HS-27A (cell line): ENCODE measurements around the gene OSBPL10.

Experiments used
- DNase-seq: peaks from one replicate; pipeline ENCODE4 v3.0.0-alpha.2; 2012; ENCODE audit warnings: low read depth, missing footprints

The OSBPL10 gene

DNA sequence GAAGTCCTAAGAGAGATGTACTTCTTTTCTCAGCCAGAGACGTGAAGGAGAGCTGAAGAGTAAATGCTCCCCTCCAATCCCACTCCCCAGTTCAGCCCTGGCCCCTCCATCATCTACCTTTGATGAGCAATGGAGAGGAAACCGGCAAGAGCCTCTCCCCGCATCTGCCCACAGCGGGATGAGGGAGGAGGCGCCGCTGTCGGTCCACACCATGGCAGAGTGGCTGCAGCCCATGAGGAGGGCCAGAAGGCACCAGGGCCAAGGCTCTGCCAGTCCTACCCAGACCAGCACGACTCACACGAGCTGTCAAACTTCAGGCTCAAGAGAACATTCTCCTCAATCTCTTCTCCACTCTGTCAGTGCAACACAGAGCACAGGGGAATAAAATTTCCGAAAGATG, 129.8 kb downstream of the OSBPL10 start:
- no peak for DNase-seq

DNA sequence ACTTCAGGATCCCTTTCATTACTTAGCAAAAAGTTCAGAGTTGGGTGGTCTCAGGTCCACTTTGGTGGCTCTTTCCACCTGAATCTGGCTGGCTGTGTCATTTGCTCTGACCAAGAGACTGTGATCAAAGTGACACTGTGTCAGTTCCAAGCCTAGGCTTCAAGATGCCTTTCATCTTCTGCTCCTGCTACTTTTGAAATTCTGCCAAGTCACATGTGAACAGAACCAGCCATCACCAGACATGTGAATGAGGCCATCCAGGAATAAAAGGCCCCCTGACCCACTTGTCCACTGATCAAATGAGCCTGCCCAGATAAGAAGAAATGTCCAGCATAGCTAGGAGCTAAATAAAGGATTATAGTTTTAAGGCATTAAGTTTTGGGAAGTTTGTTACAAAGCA, 132.2 kb downstream of the OSBPL10 start:
- no peak for DNase-seq

DNA sequence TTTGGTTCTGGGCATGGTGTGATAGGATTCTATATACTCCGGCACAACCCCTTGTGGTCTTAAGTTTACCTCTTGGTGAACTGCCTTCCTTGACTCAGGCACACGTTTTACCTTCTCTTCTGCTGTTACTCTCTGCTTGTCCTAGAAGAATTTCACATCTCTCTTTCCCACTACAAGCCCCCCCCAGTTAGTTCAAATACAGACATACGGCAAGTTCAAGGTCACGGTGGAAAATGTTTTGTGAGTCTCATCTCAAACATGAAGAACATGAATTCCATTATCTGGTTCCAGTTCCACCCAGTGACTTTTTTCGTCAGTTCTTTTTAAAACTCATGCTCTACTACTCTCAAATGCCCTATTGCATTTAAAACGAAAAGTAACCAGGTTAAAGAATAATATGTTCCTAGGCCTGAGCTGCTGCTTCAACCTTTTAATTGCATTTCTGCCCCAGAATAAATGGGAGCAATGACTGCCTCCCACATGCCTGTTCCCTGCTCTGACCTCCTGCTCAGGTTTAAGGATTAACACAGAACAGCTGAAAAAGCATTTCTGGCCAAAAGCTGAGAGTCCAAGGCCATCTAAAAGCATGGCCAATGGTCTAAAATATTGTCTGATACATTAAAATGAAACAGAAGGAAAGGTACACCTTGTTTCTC, 132.8 kb downstream of the OSBPL10 start:
- no peak for DNase-seq

DNA sequence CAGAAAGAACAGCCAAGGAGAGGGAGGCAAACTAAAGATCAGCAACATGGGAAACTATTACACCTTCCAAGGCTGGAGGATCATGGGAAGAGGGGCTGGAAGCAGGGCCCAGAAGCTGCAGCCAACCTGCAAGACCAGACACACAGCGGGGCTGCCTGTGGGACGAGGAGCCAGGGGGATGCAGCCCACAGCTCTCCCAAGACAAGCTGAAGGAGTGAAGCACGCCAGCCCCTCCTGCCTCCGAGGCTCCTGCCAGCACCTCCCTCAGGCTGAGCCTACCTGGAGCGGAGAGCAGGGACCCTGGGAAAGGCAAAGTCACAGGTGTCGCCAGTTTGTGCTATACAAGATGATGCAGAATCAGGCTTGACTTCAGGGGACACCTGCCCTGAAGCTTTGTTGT, 133.3 kb downstream of the OSBPL10 start:
- no peak for DNase-seq

GRCh38 chr3:31841515-31841914, 139.5 kb downstream of the OSBPL10 start:
- no peak for DNase-seq

GRCh38 chr3:31840252-31840651, 140.8 kb downstream of the OSBPL10 start:
- no peak for DNase-seq

DNA sequence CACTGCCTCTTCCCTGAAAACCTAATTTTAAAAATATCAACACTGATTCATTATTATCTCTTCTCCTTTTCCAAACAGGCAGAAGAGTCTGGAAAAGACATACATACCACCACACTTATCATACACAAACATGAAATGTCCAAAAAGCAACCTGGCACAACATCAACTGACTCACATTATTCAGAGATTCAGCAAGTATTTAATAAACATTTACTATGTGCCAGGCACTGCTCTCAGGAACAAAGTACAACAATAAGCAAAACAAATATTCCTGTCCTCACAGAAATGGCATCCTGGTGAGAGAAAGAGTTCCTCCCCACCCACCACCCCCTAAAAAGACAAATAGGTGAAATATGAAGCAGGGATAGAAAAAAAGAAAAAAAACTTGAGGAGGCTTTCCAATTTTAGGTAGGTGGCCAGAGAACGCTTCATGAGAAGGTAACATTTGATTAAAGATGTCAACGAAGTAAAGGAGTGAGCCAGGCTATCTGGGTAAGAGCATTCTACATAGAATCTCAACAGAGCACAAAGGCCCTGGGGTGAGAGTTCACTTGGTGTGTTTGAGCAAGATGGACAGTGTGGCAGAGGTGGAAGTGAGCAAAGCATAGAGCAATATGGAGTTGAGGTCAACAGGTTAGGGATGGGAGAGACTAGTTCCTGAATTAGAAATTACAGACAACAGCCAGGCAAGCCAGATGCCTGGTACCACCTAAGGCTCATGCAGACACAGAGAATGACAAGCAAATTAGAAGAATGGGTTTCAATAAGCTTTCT, 141.7 kb downstream of the OSBPL10 start:
- no peak for DNase-seq

DNA sequence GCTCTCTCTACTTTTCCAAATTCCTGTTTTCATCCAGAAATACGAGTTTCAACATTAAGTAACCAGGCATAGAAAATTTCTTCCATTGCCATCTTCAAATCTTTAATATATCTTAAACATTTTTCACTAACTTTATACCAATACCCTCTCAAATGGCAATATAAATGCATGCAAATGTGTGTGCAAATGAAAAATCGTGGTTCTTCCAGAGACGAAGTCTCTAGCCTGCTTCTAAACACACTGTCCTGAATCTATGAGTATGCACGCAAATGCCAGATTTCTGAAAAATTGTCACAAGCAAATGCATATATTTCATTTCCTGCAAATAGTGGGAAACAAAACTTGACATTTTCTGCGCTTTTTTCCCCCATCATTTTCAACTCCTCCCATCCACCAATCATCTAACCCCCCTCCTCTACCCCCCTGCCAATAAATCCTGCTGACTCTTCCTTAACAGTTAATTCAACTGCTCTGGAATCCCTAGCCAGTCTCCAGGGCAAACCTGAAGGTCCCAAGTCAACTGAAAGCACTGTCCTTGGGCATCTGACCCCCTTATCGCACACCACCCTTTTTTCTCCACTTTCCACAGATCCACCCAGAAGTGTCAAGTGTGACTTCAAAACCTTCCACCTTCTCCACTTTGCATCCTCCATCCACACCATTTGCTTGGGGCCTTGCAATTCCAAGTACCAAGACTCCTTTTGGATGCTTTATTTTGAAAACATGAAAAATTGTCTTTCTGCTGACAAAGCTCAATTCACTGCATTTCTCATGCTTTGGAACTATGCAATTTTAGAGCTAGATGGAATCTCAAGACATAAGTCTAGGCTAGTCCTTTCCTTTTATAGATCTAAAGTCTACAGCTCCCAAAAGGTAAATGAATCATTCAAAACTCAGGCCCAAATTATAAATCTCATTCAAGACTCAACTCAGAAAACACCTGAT, 144.7 kb downstream of the OSBPL10 start:
- DNase-seq, result no peak

DNA sequence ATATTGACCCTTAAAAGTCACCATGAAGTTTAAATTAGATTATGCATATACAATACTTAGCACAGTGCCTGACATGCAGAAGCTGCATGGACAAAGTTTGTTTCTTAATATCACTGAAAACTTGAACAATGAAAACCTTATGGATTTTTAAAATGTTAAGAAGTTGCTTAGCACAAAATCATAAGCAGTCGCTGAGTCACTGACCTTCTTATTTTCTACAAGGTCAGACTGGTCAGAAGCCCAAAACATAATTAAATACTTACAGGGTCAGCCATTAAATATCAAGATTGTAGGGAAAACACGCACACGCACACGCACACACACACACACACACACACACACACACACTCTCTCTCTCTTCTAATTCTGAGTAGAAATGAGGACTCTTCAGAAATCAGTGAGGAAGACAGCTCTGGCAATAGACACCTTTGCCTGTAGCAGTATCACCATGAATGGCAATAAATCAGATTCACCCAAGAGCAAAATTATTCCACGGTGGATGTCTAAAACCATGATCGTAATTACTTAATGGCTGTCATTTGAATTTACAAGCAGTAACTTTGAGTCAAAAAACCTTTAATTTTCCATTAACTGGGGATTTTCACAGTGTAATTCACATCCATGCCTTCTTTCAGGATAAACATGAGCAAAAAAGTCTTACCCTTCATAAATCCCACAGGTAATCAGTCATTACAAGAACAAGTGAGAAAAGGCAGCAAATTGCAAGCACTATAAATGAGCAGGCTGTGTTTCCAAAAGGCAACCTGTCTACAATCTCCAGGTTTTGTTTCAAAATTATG, 147.5 kb downstream of the OSBPL10 start:
- DNase-seq, result no peak

GRCh38 chr3:31832551-31832950, 148.5 kb downstream of the OSBPL10 start:
- DNase-seq, result no peak

DNA sequence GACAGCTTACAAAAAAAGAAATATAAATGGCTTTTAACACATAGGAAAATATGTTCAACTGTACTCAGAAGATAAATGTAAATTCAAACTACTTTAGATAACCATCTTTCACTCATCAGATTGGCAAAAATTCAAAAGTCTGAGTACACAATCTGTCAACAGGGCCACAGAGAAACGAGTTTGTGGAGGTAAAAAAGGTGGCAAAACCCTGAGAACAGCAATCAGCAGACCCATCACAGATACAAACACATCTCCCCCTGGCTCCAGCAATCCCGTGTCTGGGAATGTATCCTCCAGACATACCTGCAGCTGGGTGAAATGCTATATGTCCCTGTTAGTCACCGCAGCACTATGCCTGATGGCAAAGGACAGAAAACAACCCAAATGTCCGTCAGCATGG, 149.5 kb downstream of the OSBPL10 start:
- no peak for DNase-seq

- DNase-seq, result no peak
Observed at GRCh38 chr3:31829826-31830426, 151.1 kb downstream of the OSBPL10 start.

DNA sequence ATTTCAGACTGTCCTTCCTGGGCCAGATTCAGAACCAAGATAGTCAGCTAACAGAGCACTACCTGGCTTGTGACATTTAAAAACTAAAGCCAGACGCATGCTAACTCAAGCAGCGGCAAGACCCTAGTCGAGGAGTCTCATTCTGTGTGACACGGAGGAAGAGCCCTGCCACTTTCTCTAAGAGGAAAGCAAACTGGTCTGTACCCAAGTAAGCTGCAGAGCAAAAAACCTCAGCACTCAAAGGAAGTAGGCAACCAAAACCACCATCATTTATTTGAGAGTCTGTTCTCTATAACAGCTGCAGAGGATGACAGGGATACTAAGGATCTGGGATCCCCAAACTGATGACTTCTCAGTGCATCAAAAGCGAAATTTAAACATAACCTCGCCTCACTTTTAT, 152.1 kb downstream of the OSBPL10 start:
- DNase-seq, result no peak

DNA sequence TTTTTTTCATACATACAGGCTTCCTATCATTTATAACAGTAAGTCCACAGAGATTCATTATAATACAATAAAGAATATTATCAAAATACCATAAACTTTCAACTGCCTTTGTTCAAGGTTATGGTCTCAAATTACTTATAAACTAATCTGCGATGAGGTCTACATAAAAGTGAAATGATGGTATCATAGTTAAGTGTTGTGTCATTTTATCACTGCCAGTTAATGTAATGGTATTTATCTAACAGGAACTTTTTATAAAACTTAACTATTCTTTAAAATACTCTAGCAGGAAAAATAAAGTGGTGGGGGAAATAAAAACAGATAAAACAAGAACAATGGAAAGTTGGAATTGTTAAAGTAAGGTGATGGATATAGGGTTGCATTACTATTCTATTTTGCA, 153.1 kb downstream of the OSBPL10 start:
- DNase-seq, result no peak

GRCh38 chr3:31823184-31823583, 157.9 kb downstream of the OSBPL10 start:
- no peak for DNase-seq

DNA sequence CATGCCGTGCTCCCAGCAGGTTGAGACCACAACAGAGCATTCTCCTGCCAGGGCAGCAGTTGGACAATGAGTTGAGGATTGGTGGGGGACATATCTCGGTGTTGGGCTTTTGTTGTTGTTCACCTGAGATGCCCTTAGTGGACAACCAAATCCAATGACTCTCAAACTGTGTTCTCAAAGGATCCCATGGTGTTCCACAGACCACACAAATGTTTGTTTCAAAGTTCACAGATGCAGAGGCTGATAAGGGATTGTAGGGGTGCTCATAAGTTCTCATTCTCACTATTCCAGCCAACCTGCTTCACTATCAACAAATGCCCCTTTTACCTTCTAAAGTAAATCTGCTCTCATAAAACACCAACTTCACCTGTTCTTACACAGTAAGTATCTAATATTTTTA, 159.9 kb downstream of the OSBPL10 start:
- no peak for DNase-seq

DNA sequence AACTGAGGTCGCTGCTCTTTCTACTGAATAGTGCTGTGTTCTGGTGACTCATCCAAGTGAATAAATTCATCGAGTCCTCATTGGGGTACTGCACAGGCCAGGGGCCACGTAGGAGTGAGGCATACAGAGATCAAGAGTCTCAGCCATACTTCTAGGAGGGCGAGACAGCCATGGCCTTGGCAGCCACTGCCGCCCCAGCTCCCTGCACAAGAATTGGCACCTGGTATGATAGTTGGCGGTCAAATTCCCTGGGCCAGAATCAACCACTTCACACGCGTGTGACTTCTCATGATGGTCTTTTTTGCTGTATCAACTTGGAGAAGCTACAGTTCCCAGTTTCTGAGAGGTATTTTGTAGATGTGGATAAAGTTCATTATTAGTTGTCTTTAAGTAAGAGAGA, 161.6 kb downstream of the OSBPL10 start:
- DNase-seq, result no peak

GRCh38 chr3:31817411-31817966, 163.6 kb downstream of the OSBPL10 start:
- DNase-seq, result no peak

DNA sequence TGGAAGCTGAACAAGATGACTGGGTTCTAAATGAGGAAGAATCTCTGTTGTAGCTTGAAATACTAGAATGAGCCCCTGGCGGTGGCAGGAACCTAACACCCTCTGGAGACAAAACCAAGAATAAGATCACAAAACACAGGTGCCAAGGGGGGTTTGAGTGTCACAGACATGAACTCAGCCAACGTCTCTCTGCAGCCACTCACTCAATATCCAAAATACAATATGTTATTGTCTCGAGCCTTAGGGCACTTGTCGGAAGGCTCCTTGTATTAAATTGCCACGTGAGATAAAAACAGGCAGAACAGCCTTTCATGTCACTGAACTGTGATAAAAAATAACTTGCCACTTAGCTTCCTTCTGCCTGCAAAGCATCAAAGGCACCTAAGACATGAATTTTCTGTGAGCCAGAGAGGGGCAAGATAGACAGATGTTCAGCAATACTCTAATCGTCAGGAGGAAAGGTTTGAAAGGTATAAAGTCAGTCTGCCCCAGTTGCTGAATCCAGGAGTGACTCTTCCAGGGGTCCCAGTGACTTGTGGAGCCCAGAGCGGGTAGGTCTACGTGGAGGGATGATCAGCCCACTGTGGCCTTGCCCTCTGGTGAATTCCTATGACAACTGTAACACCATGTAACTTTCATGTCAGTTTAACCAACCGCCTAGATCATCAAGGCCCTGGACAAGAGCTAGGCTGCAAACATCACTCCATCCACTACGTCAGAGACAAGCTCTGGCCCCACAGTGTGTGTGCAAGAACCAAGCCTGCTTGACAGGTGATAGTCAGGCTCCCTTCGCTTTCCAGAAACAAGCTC, 165.2 kb downstream of the OSBPL10 start:
- DNase-seq, result no peak

- no peak for DNase-seq
Observed at GRCh38 chr3:31815006-31815405, 166.1 kb downstream of the OSBPL10 start.
